Neural crest cell (in vitro differentiated cells): ENCODE data around the gene ULK4. TPM values are rescaled to one million over a fixed set of nuclear protein-coding genes. Genes with fewer than 3 reads are reported as not detected.

Experiments used
- DNase-seq: peaks from one replicate; pipeline ENCODE4 v3.0.0; 2021; ENCODE audit warnings: low read depth, mixed read lengths, low spot score
- H3K27ac Mint-ChIP-seq: one replicate; pipeline ENCODE4 v1.8.0; 2021; ENCODE audit warnings: mild to moderate bottlenecking, mixed read lengths; ENCODE audit not compliant: unreplicated experiment
- H3K27me3 Mint-ChIP-seq: 2 replicates; pipeline ENCODE4 v1.8.0; 2021; ENCODE audit warnings: low read depth, mild to moderate bottlenecking, mixed read lengths
- H3K36me3 Mint-ChIP-seq: 2 replicates; pipeline ENCODE4 v1.8.0; 2021; ENCODE audit warnings: low read depth, mild to moderate bottlenecking, mixed read lengths
- H3K4me1 Mint-ChIP-seq: 2 replicates; pipeline ENCODE4 v1.8.0; 2021; ENCODE audit warnings: mixed read lengths
- H3K4me3 Mint-ChIP-seq: one replicate; pipeline ENCODE4 v1.8.0; 2021; ENCODE audit warnings: mild to moderate bottlenecking, mixed read lengths
- H3K9me3 Mint-ChIP-seq: 2 replicates; pipeline ENCODE4 v1.8.0; 2021; ENCODE audit warnings: mixed read lengths
- total RNA-seq: library from RNA; stranded (reverse); gene quantifications from 2 replicates; pipeline ENCODE4 v1.2.1, GENCODE V29; 2021
- TF ChIP-seq, protein P1 (sequence below): fragments of 200-600 bp; sonication (generic); conservative IDR thresholded peaks from 2 replicates; pipeline ENCODE4 v1.5.0; 2021; ENCODE audit warnings: antibody characterized with exemption, mild to moderate bottlenecking

ULK4 gene
- total RNA-seq, 1 donor from 2014 or later: 10.2 TPM

DNA sequence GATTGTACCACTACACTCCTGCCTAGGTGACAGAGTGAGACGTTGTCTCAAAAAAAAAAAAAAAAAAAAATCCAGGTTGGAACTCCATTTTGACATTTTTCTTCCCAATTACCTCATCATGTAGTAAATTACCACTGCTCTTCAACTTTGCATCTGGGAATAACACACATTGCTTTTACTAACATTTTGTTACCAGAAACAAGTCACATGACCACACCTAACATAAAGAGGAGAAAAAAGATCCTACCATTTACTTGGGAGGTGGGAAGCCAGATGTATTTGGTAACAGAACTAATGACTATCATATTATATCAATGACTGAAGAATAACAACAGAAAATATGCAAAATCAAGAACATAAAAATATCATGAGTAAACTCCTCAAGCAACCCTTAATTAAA lies 49.6 kb downstream of the ULK4 start:
- no peaks in the 10 kb centered on the region for H3K27me3 Mint-ChIP-seq
- H3K36me3 Mint-ChIP-seq: peaks cover 4% of the 10 kb centered on the region
- H3K27ac Mint-ChIP-seq: no peak overlapping the region
- H3K4me1 Mint-ChIP-seq: no peaks in the 10 kb centered on the region
- TF ChIP-seq, protein P1, sequence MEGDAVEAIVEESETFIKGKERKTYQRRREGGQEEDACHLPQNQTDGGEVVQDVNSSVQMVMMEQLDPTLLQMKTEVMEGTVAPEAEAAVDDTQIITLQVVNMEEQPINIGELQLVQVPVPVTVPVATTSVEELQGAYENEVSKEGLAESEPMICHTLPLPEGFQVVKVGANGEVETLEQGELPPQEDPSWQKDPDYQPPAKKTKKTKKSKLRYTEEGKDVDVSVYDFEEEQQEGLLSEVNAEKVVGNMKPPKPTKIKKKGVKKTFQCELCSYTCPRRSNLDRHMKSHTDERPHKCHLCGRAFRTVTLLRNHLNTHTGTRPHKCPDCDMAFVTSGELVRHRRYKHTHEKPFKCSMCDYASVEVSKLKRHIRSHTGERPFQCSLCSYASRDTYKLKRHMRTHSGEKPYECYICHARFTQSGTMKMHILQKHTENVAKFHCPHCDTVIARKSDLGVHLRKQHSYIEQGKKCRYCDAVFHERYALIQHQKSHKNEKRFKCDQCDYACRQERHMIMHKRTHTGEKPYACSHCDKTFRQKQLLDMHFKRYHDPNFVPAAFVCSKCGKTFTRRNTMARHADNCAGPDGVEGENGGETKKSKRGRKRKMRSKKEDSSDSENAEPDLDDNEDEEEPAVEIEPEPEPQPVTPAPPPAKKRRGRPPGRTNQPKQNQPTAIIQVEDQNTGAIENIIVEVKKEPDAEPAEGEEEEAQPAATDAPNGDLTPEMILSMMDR: no peak
- H3K9me3 Mint-ChIP-seq: no peaks in the 10 kb centered on the region
- no peak overlapping the region for H3K4me3 Mint-ChIP-seq
- DNase-seq: no peak

DNA sequence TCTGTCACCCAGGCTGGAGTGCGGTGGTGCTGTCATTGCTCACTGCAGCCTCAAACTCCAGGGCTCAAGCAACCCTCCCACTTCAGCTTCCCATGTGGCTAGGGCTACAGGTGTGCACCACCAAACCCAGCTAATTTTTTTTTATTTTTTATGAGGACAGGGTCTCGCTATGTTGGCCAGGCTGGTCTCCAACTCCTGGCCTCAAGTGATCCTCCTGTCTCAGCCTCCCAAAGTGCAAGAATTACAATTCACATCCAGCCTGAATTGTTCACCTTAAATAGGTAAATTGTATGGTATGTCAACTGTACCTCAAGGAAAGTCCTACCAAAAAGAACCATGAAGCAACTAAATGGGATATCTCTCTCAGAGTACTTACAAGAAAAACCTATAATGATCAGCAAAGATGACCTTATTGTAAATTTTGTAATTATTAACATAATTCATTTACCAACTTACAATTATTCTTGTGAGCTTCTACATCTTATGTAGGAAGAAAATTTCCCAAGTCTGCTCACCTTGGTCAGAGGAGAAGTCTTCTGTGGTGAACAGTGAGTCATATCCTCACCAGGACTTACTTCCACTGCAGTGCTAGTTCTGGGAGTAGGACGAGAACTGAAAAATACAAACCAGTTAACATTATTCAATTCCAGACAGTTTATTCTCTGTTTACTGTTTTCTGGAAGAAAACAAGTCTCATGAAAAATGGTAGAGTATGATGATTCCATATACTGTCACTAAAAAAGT lies 54.4 kb downstream of the ULK4 start:
- no peaks in the 10 kb centered on the region for H3K4me1 Mint-ChIP-seq
- H3K4me3 Mint-ChIP-seq: no peak overlapping the region
- H3K9me3 Mint-ChIP-seq: no peaks in the 10 kb centered on the region
- TF ChIP-seq, protein P1: no peak
- H3K36me3 Mint-ChIP-seq: peaks cover 4% of the 10 kb centered on the region
- H3K27me3 Mint-ChIP-seq: no peaks in the 10 kb centered on the region
- no peak for DNase-seq
- H3K27ac Mint-ChIP-seq: no peak overlapping the region

DNA sequence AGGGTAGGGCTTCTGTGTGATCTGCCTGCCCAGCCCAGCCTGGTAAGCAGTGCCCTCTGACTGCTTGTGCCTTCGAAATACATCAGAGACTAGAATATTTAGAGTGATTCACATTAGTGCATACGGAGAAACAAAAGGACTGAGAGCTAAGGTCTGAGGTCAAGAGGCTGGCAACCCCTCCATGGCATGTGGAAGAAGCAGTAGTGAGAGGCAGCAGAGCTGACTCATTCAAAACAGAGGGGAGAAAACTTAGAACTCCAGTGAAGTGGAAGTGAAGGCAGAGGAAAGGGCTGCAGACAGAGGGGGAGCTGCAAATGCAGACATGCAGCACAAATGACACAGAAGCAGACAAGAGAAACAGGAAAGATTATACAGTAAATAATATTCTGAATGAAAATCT lies 61.6 kb downstream of the ULK4 start:
- Mint-ChIP-seq H3K36me3 (peaks cover 2% of the 10 kb centered on the region), H3K27me3 (no peaks in the 10 kb centered on the region), H3K4me1 (peaks cover 14% of the 10 kb centered on the region), H3K27ac (peak overlapping the region; percentile 3), H3K9me3 (no peaks in the 10 kb centered on the region), H3K4me3 (no peak overlapping the region)
- DNase-seq: no peak
- TF ChIP-seq, protein P1: no peak

DNA sequence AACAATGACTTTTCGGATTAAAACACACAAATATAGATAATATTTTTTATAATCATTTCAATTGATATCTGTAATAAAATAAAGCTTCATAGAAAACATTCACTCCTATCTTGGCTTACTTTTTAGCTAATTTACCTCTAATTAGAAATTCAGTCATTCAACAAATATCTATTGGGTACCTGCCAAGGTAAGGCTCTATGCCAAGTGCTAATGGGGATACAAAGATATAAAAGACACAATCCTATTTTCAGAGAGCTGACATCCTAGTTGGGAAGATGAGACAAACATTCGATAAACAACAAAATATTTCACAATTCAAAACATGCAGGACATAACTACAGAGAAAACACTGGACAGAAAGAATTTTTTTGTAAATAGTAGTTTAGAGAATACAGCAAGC lies 63.3 kb downstream of the ULK4 start:
- Mint-ChIP-seq H3K27ac (no peak overlapping the region), H3K4me3 (no peak overlapping the region), H3K4me1 (peaks cover 14% of the 10 kb centered on the region), H3K27me3 (no peaks in the 10 kb centered on the region), H3K9me3 (no peaks in the 10 kb centered on the region), H3K36me3 (peaks cover 6% of the 10 kb centered on the region)
- no peak for DNase-seq
- TF ChIP-seq, protein P1: no peak

DNA sequence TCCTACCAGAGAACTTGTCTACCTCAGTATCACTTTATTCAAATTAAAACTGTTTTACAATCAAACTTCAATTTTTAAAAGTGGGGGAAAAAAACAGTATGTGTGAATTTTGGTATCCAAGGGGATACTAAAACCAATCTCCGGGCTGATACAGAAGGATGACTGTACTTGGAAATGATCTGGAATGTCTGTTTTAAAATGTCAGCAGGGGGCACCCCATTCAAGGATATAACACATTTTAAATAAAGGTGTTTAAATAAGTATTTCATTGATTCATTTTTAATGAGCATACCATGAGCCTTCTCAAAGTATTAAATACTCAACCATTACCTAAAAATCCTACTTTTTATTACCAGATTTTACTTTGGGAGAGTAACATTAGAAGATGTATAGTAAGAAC lies 67.9 kb downstream of the ULK4 start:
- Mint-ChIP-seq H3K27ac (no peak overlapping the region), H3K36me3 (peaks cover 22% of the 10 kb centered on the region), H3K9me3 (peaks cover 7% of the 10 kb centered on the region), H3K27me3 (peaks cover 22% of the 10 kb centered on the region), H3K4me3 (no peak overlapping the region), H3K4me1 (peaks cover 6% of the 10 kb centered on the region)
- DNase-seq: no peak
- TF ChIP-seq, protein P1: peak; percentile 74
